Right lobe of liver (tissue), 6 donors: ENCODE results near the gene RARB. TPM values are rescaled to one million over a fixed set of nuclear protein-coding genes. Genes with fewer than 3 reads are reported as not detected.

Experiments used
- ATAC-seq, 4 donors: fragments of 200-7000 bp; cut with Tn5 transposase; one replicate each; pipeline ENCODE4 v1.9.1; 2020; ENCODE audit warnings: mild to moderate bottlenecking in 4 of 4, moderate library complexity in 4 of 4
- DNase-seq, 3 donors: peaks; one replicate each; pipeline ENCODE4 v3.0.0-alpha.2; 2020
- H3K27ac ChIP-seq, 3 donors: fragments of 200-600 bp; one replicate each; pipeline ENCODE4 v1.8.0; 2022
- H3K27me3 ChIP-seq, 2 donors: fragments of 200-600 bp; one replicate each; pipeline ENCODE4 v1.8.0; 2022
- H3K36me3 ChIP-seq, 4 donors: fragments of 200-600 bp; sonication (generic) in 1 of 4; one replicate each; pipeline versions ENCODE4 v1.5.1 to v1.8.0; 2017 to 2022; ENCODE audit warnings: control low read depth in 1 of 4
- H3K4me1 ChIP-seq, 4 donors: fragments of 200-600 bp; sonication (generic) in 1 of 4; one replicate each; pipeline versions ENCODE4 v1.5.1 to v1.8.0; 2017 to 2022; ENCODE audit warnings: control low read depth in 1 of 4
- H3K4me3 ChIP-seq, 3 donors: fragments of 200-600 bp; one replicate each; pipeline ENCODE4 v1.8.0; 2022
- H3K9me3 ChIP-seq, 4 donors: fragments of 200-600 bp; sonication (generic) in 1 of 4; one replicate each; pipeline versions ENCODE4 v1.5.1 to v1.8.0; 2017 to 2022; ENCODE audit warnings: control low read depth in 1 of 4
- POLR2A ChIP-seq: fragments of 450-650 bp; IDR thresholded peaks from one replicate; pipeline ENCODE4 v1.6.1; 2017; ENCODE audit warnings: antibody characterized with exemption, mild to moderate bottlenecking
- WGBS: methylation state at CpG from one replicate; pipeline ENCODE4 v1.1.6; 2018; ENCODE audit warnings: low coverage, low lambda C conversion rate; ENCODE audit not compliant: insufficient coverage; ENCODE audit errors: missing lambda C conversion rate; 5-methylcytosine and 5-hydroxymethylcytosine counted together
- intact Hi-C, 2 donors: fragments of 100-400 bp; cut with DNase I; formaldehyde crosslinking; loops; one replicate each; pipeline versions ENCODE4 v1.11.2 to v1.14.1; 2022
- total RNA-seq, 6 experiments: library from RNA; depleted of rRNA in 2 of 6; stranded (reverse); fragments of >200 nt in 2 of 6; fragmentation: NEBNext Ultra II Directional in 3 of 6; extraction: Animal tissue kit (Norgen Biotek cat#: 25700) in 3 of 6; gene quantifications; one replicate each; pipeline versions ENCODE4 v1.1.0 to v1.2.4, GENCODE V29; 2016 to 2023
- TF ChIP-seq, protein P1 (sequence below), 4 donors: fragments of 200-600 bp in 3 of 4; fragments of 450-650 bp in 1 of 4; IDR thresholded peaks; one replicate each; pipeline versions ENCODE4 v1.5.1 to v1.8.0; 2016 to 2022; ENCODE audit warnings: antibody characterized with exemption in 4 of 4, mild to moderate bottlenecking in 2 of 4
- donor health status: DM: no; HTN: yes; CAD: no.
- donor health status: DM: no; HTN: no; CAD: no.
- donor health status: DM: no; HTN: no; CAD: no.
- donor health status: DM: no; HTN: yes; CAD: no.
- donor health status: DM: no; HTN: yes; CAD: no.

Gene RARB
- total RNA-seq, 6 experiments from 2014 or later: 1.2 to 2.8 (median 2.1) TPM

DNA sequence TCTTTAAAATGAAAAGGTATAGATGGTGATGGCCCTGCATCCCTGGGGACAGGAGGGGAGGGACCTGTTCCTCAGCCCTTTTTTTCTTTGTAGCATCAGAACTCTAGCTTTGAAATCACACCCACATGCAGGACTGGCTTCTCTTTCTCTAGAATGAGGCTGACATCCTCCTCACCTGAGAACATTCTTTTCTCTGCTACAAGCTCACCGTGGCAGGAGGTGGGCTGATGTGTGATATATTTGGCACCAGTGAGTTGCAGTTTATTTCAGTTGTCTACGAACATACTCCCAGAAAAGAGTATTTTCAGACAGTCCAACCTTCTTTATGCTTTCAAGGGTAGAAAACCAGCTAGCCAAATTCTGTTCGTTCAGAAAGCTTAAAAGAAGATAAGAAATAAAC lies 43.6 kb upstream of the RARB start:
- intact Hi-C loops: no loop called here
- DNase-seq: no peak
- no peak overlapping the region for H3K4me3 ChIP-seq
- TF ChIP-seq POLR2A: no peak
- TF ChIP-seq, protein P1, sequence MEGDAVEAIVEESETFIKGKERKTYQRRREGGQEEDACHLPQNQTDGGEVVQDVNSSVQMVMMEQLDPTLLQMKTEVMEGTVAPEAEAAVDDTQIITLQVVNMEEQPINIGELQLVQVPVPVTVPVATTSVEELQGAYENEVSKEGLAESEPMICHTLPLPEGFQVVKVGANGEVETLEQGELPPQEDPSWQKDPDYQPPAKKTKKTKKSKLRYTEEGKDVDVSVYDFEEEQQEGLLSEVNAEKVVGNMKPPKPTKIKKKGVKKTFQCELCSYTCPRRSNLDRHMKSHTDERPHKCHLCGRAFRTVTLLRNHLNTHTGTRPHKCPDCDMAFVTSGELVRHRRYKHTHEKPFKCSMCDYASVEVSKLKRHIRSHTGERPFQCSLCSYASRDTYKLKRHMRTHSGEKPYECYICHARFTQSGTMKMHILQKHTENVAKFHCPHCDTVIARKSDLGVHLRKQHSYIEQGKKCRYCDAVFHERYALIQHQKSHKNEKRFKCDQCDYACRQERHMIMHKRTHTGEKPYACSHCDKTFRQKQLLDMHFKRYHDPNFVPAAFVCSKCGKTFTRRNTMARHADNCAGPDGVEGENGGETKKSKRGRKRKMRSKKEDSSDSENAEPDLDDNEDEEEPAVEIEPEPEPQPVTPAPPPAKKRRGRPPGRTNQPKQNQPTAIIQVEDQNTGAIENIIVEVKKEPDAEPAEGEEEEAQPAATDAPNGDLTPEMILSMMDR (IDR thresholded peaks at IDR 0.05): no peak
- no peaks in the 10 kb centered on the region for H3K9me3 ChIP-seq
- no peak for ATAC-seq
- WGBS: 34% methylated on average over 3 of the region's 3 CpGs
- H3K36me3 ChIP-seq: no peaks in the 10 kb centered on the region
- no peak overlapping the region for H3K27ac ChIP-seq
- no peaks in the 10 kb centered on the region for H3K4me1 ChIP-seq
- H3K27me3 ChIP-seq: no peaks in the 10 kb centered on the region

DNA sequence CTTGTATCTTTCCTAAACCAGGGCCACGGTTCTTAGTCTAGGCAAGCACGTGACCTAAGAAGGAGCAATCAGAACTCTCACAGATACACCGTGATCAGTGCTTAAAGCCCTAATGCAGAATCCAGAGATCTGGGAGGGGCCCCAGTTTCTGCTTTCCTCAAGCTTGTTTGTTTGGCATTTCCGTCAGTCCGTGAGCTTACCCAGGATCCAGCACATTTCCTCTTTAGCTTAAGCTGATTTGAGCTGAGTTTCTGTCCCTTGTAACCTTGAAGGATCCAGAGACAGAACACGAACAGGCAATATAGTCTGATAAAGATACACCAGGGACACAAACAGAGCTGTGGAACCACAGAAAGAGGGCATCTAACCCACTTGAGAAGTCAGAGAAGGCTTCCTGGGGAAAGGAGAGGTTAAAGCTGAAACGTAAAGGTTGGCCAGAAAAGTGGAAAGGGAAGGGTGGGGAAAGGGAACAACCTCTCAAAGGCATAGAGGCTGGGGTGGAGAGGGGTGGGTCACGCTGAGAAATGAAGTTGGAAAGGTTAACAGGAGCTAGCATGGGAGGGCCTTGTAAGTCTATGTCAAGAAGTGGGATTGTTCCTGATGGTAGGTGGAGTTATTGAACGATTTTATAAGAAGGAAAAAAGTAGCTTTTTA lies 42.1 kb upstream of the RARB start:
- DNase-seq: no peak
- Histone ChIP-seq H3K4me3 (no peak overlapping the region), H3K4me1 (peaks cover 0 to 6% (median 0%) of the 10 kb centered on the region in 4 donors), H3K27me3 (no peaks in the 10 kb centered on the region), H3K36me3 (no peaks in the 10 kb centered on the region), H3K9me3 (no peaks in the 10 kb centered on the region), H3K27ac (no peak overlapping the region)
- WGBS: 38% methylated on average over 9 of the region's 9 CpGs
- peak; percentile 28 to 52 (median 38) for ATAC-seq
- intact Hi-C loops: no loop called here
- no peak for TF ChIP-seq POLR2A
- TF ChIP-seq, protein P1 (IDR thresholded peaks at IDR 0.05): no peak

DNA sequence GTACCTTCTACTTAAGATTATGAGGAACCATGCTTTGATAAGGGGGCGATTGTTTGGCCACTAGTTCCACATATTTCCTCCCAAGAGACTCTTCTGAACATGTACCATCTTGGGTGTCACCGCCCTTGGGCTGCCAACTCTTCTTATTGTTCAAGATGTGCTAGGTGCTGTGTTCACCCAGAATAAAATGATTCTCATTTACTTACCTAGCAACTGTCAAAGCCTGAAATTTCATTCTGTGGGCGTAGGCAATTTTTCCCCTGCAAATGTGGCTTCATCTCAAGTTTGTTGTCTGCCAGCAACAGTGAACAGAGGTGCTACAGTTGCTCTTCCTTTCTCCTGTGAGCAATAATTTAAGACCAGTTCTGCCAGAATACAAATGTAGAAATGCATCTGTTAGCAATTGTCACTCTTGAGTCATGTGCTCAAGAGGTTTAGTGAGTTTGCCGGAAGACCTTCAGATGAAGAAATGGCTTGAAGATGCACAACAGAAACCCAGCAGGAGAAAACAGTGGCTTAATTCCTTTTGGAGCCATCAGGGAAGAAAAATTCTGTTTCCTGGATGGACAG lies 41.3 kb upstream of the RARB start:
- H3K27ac ChIP-seq: no peak overlapping the region
- WGBS: 93% methylated on average over 4 of the region's 4 CpGs
- no peaks in the 10 kb centered on the region for H3K9me3 ChIP-seq
- DNase-seq: no peak
- no peaks in the 10 kb centered on the region for H3K27me3 ChIP-seq
- no peak overlapping the region for H3K4me3 ChIP-seq
- intact Hi-C loops: no loop called here
- H3K36me3 ChIP-seq: no peaks in the 10 kb centered on the region
- H3K4me1 ChIP-seq: peaks cover 0 to 6% (median 0%) of the 10 kb centered on the region in 4 donors
- no peak for ATAC-seq
- no peak for TF ChIP-seq POLR2A
- TF ChIP-seq, protein P1 (IDR thresholded peaks at IDR 0.05): no peak

DNA sequence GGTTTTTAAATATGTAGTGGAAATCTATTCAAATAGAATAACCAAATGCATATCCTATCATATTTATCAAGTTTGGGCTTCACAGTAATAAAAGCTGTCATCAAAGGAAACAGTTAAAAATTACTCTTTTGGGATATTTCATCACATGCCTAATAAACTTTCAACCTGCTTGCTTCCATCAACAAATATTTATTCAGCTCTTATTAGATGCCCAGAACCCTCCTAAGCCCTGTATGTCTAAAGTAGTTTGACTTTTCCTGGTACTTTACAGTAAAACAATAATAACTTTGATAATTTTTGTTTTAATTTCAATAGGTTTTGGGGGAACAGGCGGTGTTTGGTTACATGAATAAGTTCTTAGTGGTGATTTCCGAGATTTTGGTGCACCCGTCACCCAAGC lies 37.5 kb upstream of the RARB start:
- ATAC-seq: peak in 1 of 4 donors; percentile 71

More for the DNA sequence above, 37.5 kb upstream of the RARB start:
- 82% methylated on average over 3 of the region's 3 CpGs for WGBS
- H3K4me3 ChIP-seq: no peak overlapping the region
- H3K4me1 ChIP-seq: peaks cover 0 to 6% (median 0%) of the 10 kb centered on the region in 4 donors
- H3K9me3 ChIP-seq: no peaks in the 10 kb centered on the region
- DNase-seq: no peak
- intact Hi-C loops: no loop called here
- no peaks in the 10 kb centered on the region for H3K36me3 ChIP-seq
- H3K27ac ChIP-seq: no peak overlapping the region
- TF ChIP-seq, protein P1 (IDR thresholded peaks at IDR 0.05): no peak
- TF ChIP-seq POLR2A: no peak
- no peaks in the 10 kb centered on the region for H3K27me3 ChIP-seq
